Mononuclear cell (primary cell): ENCODE measurements around the gene HMCN2. TPM values are rescaled to one million over a fixed set of nuclear protein-coding genes. Genes with fewer than 3 reads are reported as not detected.

Experiments
- H3K27me3 ChIP-seq: 2 replicates; pipeline ENCODE4 v1.6.0; 2011; ENCODE audit warnings: low read length, control low read depth; ENCODE audit not compliant: insufficient read depth
- H3K4me1 ChIP-seq: 2 replicates; pipeline ENCODE4 v1.5.1; 2011; ENCODE audit warnings: mild to moderate bottlenecking, low read length, control low read depth; ENCODE audit not compliant: insufficient read depth
- H3K4me3 ChIP-seq: 2 replicates; pipeline ENCODE4 v1.5.1; 2011; ENCODE audit warnings: mild to moderate bottlenecking, low read length, moderate library complexity
- H3K9me3 ChIP-seq: 2 replicates; pipeline ENCODE4 v1.5.1; 2011; ENCODE audit warnings: low read depth, mild to moderate bottlenecking, control low read depth, low read length
- total RNA-seq: library from RNA; depleted of rRNA; stranded (reverse); fragments of >200 nt; gene quantifications from one replicate; pipeline ENCODE4 v1.2.3, GENCODE V29; 2012

HMCN2 gene
- total RNA-seq, 1 donor, result not detected

DNA sequence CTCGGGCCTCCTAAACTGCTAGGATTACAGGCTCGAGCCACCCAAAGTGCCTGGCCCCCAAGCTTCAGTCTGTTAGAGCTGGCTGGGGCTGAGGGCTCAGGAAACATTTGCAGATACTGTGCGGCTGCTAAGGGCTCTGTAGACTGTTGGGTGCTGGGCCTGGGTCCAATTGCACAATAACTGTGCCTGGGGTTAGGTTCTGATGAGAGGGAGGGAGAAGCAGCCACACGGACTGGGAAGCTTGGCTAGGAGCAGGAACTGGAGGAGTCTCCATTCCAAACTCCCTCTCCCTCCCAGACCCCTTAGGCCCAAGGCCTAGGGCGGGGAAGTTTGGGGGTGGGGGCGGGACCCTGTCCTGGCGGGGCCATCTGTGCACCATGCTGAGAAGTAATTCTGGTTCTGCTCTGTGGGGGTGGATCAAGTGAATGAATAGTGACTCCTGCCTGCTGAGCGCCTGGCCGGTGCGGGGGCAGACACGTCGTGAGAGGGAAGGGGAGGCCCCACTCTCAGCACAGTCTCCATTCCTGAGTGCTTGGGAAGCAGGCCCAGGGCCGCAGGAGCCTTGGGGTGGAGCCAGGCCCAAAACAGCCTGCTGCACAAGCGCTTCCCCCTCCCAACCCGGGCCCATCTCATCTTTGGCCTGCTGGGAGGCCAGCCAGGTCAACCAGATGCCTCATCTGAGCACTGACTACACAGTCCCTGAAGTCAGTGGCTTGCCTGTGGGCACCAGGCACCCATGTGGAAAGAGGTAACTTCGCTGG lies 180.7 kb downstream of the HMCN2 start:
- no peaks in the 10 kb centered on the region for H3K4me1 ChIP-seq
- no peak overlapping the region for H3K4me3 ChIP-seq
- peaks cover 6% of the 10 kb centered on the region for H3K9me3 ChIP-seq
- H3K27me3 ChIP-seq, result peaks cover 13% of the 10 kb centered on the region

DNA sequence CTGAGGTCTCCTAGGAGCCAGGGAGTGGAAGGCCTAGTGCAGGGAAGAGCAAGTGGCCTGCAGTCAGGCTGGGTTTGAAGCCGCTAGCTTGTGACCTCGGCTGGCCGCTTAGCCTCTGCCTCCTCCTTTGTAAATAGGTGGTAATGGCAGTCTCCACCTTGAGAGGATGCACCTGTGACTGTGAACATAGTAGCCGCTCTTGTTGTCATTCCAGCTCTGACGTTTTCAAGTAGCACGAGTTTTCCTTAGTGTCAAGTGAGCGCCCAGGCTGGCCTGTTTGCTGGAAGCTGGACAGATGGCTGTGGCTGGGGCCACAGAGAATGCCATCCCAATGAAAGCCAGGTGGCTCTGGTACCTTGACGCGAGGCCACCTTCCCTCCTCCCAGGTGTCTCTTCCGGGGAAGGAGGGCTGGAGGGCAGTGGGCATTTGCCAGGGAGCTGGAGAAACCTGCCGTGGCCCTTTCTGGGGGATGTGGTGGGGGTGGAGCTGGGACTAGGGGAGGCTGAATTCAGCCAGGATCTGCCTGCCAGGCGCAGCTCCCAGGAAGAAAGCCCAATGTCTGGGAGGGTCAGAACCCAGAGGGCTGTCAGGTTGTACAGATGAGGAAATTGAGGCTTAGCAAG lies 181.7 kb downstream of the HMCN2 start:
- peaks cover 13% of the 10 kb centered on the region for H3K27me3 ChIP-seq
- no peaks in the 10 kb centered on the region for H3K9me3 ChIP-seq
- H3K4me1 ChIP-seq, result no peaks in the 10 kb centered on the region
- no peak overlapping the region for H3K4me3 ChIP-seq

DNA sequence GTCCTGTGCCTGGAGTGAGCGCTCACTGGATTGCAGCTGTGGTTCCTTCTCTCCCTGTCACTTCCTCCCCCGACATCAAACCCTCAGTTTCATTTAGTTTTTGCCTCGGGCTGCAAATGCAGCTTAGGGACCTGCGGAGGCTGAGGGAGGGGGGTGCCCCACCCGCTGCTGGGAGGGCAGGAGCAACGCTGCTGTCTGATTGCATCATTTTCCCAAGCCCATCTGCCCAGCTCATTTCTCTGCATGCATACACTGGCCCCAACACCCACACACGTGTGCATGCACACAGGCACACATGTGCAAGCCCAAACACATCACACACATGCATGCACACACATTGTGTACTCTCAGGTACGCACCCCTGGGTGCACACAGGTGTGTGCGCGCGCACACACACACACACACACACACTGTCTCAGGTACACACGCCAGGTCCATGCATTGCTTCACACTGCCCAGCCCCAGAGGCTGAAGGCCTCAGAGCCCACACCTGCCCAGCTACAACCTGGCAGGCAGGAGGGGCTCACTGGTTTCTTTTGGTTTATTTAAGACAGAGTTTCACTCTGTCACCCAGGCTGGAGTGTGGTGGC lies 182.6 kb downstream of the HMCN2 start:
- no peaks in the 10 kb centered on the region for H3K9me3 ChIP-seq
- H3K27me3 ChIP-seq, result peaks cover 13% of the 10 kb centered on the region
- no peak overlapping the region for H3K4me3 ChIP-seq
- no peaks in the 10 kb centered on the region for H3K4me1 ChIP-seq

DNA sequence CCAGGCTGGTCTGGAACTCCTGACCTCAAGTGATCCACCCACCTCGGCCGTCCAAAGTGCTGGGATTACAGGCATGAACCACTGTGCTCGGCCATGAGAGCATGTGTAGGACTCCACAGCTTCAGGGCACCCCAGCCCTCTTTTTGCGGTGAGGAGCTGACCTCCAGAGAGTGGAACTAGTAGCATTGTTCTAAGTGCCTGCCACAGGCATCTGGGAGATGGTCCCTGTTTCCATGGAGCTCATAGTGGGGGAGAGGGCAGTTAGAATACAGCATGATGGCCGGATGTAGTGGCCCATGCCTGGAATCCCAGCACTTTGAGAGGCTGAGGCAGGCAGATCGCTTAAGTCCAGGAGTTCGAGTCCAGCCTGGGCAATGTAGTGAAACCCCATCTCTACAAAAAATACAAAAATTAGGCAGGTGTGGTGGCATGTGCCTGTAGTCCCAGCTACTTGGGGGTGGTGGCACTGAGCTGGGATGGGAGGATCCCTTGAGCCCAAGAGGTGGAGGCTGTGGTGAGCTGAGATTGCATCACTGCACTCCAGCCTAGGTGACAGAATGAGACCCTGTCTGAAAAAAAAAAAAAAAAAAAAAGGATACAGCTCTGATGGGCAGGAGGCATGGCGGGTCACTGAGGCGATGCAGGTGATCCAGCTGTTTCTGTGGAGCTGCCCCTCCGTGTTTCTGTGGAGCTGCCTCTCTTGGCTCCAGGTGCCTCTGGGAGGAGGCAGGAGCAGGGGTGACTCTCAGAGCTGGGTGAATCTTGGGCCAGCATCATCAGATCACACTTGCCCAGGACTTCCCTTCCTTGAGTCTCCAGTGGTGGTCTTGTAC lies 183.4 kb downstream of the HMCN2 start:
- Histone ChIP-seq H3K27me3 (peaks cover 9% of the 10 kb centered on the region), H3K4me1 (no peaks in the 10 kb centered on the region), H3K4me3 (no peak overlapping the region), H3K9me3 (no peaks in the 10 kb centered on the region)

DNA sequence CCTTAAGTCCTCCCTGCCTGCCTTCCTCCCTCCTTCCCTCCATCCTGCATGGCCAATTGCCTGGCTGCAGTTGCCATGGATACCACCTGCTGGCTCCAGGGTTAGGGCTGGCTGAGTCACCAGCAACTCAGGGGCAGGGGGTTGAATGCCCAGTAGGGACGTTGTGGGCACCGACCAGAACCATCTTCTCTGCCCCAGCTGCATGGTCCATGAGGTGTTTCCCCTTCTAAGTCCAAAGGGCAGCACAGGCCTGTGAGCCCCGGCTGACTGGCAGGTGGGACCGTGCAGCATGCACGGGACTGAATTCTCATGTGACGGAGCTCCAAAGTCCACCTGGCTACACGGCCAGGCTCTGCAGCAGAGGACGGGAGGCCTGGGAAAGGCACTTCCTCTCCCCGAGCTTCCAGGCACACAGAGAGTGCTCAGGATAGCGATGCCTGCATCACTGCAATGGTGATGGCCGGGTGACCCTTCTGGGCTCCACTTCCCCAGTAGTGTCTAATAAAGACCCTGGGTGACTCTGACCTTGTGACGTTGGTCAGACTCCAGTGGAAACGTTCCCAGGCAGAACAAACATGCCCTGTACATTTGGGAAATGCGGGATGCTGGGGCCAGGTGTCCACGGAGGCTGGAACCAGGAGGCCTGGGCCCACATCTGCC lies 184.9 kb downstream of the HMCN2 start:
- H3K4me3 ChIP-seq, result no peak overlapping the region
- no peaks in the 10 kb centered on the region for H3K4me1 ChIP-seq
- no peaks in the 10 kb centered on the region for H3K9me3 ChIP-seq
- peaks cover 1% of the 10 kb centered on the region for H3K27me3 ChIP-seq

DNA sequence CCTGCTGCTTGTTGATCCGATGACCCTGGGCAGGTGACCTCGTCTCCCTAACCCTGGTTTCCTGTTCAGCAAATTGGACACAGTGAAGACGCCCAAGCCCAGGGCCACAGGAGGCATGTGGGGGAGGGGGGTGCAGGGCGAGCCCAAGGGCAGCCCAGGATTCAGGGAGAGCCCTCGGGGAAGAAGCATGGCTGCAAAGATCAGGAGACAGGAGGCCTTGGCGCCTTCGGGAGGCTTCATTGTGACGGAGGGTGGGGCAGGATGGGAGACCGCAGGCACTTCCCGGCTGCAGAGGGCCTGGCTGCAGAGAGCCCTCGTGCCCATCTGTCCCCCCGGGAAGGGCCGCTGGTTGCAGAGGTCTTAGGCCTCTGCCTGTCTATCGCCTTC lies 185.4 kb downstream of the HMCN2 start:
- Histone ChIP-seq H3K4me3 (no peak overlapping the region), H3K9me3 (no peaks in the 10 kb centered on the region), H3K27me3 (no peaks in the 10 kb centered on the region), H3K4me1 (no peaks in the 10 kb centered on the region)

DNA sequence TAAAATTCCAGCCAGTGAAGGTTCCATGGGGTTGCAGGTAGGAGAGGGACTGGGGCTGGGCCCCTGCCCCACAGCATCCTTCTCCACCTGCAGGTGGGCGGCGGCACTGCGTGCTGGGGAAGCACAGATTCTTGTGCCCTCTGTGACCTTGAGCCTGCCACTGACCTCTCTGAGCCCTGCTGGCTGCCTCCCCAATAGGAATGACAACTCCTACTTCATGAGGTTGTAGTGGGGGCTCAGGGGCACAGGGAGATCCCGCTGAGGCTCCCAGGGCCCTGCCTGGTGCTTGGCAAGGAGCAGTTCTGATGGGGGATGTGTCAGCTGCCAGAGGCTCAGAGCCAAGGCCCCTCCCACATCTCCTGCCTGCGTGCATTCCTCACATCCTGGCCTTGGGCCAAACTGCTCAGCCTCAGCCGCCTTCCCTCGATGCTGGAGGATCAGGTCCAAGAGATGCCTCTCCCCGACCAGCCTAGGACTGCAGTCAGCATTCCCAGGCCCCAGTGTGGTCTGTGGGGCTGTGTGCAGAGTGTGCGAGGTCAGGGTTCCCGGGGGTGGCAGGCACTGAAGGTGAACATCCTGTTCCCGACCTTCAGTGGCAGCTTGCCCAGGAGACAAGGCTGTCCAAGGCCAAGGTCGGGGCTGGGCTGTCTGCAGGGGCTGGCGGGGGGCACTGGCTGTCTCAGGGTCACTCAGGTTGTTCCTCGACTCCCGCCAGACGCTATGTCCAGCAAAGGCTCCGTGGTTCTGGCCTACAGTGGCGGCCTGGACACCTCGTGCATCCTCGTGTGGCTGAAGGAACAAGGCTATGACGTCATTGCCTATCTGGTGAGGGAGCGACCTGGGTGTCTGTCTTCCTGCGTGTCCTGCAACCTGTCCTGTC lies 186.2 kb downstream of the HMCN2 start:
- Histone ChIP-seq H3K27me3 (no peaks in the 10 kb centered on the region), H3K4me3 (no peak overlapping the region), H3K9me3 (no peaks in the 10 kb centered on the region), H3K4me1 (no peaks in the 10 kb centered on the region)

DNA sequence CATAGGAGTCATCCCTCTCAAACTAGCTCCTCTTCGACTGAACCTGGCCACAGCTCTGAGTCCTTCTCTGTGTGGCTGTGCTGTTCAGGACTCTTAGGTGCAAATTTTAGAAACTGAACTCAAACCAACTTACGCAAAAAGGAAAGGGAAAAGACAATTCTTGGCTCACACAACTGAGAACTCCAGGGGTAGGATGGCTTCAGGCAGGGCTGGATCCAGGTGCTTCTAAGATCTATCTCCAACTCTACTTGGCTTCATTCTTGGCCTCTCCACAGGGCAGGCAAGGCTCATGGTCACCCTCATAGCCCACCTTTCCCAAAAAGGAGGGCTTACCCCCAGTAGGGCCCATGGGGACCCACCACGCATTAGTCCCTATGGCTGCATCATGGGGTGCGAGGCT lies 187.3 kb downstream of the HMCN2 start:
- H3K4me1 ChIP-seq, result no peaks in the 10 kb centered on the region
- no peaks in the 10 kb centered on the region for H3K9me3 ChIP-seq
- H3K4me3 ChIP-seq, result no peak overlapping the region
- H3K27me3 ChIP-seq, result no peaks in the 10 kb centered on the region

DNA sequence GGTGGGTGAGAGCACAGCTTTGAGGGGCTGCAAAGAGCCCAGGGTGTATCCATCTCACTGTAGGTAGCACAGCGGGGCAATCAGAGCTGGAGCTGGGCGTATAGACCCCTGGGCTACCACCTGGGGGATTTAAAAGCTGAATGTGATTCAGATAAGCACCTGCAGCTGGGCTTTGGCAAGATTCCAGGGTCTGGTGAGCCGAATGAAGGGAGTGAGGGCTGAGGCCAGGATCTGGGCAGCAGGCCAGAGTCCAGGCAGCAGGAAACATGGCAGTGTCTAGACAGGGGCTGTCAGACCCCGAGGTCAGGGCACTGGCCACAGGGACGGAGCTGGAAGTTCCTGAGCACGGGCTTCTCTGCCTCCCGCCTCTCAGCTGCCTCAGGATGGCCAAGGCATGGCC lies 187.9 kb downstream of the HMCN2 start:
- H3K4me3 ChIP-seq, result no peak overlapping the region
- no peaks in the 10 kb centered on the region for H3K4me1 ChIP-seq
- no peaks in the 10 kb centered on the region for H3K27me3 ChIP-seq

DNA sequence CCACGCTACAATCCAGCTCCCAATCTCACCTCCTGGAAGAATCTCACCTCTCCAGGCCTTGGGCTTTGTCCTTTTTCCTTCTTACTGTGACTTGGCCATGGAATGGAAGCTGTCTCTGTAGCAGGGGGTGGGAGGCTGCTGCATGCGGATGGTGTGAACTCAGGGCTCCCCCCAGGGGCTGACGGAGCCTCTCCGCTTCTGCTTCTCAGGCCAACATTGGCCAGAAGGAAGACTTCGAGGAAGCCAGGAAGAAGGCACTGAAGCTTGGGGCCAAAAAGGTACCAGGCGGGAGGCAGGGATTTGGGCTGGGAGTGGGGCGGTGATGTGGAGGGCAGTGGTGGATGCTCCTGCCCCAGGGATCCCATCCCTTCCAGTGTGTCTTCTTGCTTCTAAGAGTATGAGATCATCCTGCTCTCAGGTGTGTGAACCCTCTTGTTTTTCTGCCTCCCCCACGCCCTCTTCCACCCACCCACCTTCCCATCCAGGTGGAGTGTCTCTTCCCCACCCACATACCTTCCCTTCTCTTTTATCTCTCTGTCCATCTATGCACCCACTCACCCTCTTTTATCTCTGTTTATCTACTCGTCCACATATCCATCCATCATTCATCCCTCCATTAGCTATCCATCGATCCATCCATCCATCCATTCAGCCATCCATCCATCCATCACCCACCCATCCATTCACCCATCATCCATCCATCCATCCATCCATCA lies 188.7 kb downstream of the HMCN2 start:
- Histone ChIP-seq H3K4me3 (no peak overlapping the region), H3K9me3 (no peaks in the 10 kb centered on the region), H3K27me3 (no peaks in the 10 kb centered on the region), H3K4me1 (no peaks in the 10 kb centered on the region)

More for the DNA sequence above, 187.9 kb downstream of the HMCN2 start:
- H3K9me3 ChIP-seq, result no peaks in the 10 kb centered on the region

DNA sequence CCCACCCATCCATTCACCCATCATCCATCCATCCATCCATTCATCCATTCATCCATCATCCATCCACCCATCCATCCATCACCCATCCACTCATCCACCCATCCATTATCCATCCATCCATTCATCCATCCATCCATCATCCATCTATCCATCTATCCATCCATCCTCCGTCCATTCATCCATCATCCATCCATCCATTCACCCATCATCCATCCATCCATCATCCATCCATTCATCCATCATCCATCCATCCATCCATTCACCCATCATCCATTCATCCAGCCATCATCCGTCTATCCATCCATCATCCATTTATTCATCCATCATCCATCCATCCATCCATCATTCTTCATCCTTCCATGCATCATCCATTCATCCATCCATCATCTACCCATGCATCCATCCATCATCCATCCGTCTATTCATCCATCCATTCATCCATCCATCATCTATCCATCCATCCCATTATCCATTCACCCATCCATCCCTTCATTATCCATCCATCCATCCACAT lies 189.3 kb downstream of the HMCN2 start:
- H3K27me3 ChIP-seq, result no peaks in the 10 kb centered on the region
- H3K9me3 ChIP-seq, result no peaks in the 10 kb centered on the region
- H3K4me1 ChIP-seq, result no peaks in the 10 kb centered on the region
- H3K4me3 ChIP-seq, result no peak overlapping the region

DNA sequence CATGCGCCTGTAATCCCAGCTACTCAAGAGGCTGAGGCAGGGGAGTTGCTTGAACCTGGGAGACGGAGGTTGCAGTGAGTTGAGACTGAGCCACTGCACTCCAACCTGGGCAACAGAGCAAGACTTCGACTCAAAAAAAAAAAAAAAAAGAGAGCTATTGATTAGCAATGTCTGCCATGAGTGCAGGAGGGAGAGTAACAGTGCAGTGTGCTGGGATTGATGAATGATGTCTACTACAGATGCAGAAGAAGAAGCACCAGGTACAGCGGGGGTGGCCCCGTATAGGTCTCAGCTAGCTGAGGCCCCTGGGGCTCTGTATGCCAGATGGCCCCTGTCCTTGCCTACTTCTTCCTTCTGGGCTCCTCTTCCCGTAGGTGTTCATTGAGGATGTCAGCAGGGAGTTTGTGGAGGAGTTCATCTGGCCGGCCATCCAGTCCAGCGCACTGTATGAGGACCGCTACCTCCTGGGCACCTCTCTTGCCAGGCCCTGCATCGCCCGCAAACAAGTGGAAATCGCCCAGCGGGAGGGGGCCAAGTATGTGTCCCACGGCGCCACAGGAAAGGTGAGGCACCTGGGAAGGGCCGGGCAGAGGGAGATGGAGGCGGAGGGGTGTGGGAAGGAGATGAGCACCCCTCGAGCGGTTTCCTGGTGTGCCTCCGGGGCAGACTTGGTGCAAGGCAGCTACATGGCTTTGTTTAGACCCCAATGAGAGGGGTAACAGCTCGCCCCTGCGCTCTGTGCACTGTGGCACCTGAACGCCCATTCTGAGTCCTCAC lies 192.7 kb downstream of the HMCN2 start:
- H3K4me1 ChIP-seq, result no peaks in the 10 kb centered on the region
- H3K27me3 ChIP-seq, result no peaks in the 10 kb centered on the region
- no peak overlapping the region for H3K4me3 ChIP-seq
- H3K9me3 ChIP-seq, result no peaks in the 10 kb centered on the region

DNA sequence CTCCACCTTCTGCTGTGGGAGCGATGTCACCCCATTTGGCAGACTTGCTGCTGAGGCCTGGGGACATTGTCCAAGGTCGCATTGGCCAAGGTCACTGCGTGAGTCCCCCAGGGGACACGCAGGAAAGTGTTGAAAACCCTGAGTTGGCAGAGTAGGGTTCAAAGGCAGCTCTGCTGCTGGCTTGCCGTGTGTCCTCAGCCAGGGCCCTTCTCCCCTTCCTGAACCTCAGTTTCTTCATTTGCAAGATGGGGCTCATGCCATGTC lies 193.2 kb downstream of the HMCN2 start:
- no peaks in the 10 kb centered on the region for H3K27me3 ChIP-seq
- H3K4me3 ChIP-seq, result no peak overlapping the region
- H3K4me1 ChIP-seq, result no peaks in the 10 kb centered on the region
- H3K9me3 ChIP-seq, result no peaks in the 10 kb centered on the region
